ENCODE results near the gene RREB1.

RREB1 gene

DNA sequence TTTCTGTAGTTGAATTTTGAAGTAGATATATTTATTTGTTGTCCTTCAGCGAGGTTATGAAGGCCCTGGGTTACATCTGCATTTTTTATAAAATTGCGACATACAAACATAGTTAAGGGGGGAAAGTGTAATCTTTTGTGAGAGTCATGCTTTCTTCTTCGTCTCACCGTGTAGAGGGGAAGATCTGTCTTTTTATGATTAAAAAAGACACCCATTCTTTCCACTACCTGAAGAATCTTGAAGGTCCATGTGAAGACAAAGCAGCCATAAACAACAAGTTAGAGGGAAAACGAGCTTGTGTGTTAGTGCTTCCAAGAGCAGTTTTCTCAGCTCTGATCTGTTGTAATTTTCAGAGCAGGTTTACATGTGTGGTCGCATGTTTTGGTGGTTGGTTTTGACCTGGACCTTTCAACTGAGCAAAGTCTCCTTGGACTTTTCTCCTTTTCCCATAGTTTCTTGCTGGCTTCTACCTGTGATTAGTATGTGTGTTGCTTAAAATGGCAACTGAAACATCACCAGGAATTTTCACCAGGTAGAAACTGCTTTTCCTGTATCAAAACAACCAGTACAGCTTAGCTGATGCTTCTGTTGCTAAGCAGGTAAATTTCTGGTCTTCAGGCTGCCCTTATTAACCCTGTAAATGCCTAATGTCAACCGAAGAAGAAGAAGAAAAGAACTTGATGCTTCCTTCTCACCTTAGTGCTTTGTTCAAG lies 37.3 kb downstream of the RREB1 start:
- Histone ChIP-seq H3K27me3 (replicated peaks; ENCODE audit: control insufficient read depth, insufficient read depth, low read length, poor library complexity, severe bottlenecking) (no peaks in the 10 kb centered on the region), H3K27ac (ENCODE audit: insufficient read depth, low read length, poor library complexity, severe bottlenecking) (no peak overlapping the region), H3K9me3 (ENCODE audit: control insufficient read depth, low read length) (no peaks in the 10 kb centered on the region), H3K36me3 (ENCODE audit: control insufficient read depth, insufficient read depth, low read length) (no peaks in the 10 kb centered on the region), H3K4me1 (ENCODE audit: control insufficient read depth, insufficient read depth, low read length, poor library complexity, severe bottlenecking) (peaks cover 25% of the 10 kb centered on the region), H3K4me3 (ENCODE audit: insufficient read depth, low read depth, low read length, poor library complexity, severe bottlenecking) (no peak overlapping the region)
- no peak for DNase-seq

DNA sequence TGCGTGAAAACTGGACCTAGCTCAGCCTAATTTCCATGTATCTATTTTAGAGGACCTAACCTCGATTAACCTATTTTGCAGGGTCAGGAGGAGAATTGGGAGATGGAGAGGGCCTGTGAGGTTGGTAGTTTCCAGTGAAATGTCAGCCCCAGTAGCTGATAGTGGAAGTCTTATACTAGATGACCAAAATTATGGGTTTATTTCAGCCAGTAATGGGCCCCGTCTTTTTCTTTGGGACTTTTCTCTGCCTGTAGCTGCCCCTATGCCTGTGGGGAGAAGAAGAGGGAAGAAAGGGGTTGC lies 37.8 kb downstream of the RREB1 start:
- Histone ChIP-seq H3K4me1 (ENCODE audit: control insufficient read depth, insufficient read depth, low read length, poor library complexity, severe bottlenecking) (peaks cover 25% of the 10 kb centered on the region), H3K27ac (ENCODE audit: insufficient read depth, low read length, poor library complexity, severe bottlenecking) (no peak overlapping the region), H3K36me3 (ENCODE audit: control insufficient read depth, insufficient read depth, low read length) (no peaks in the 10 kb centered on the region), H3K27me3 (replicated peaks; ENCODE audit: control insufficient read depth, insufficient read depth, low read length, poor library complexity, severe bottlenecking) (no peaks in the 10 kb centered on the region), H3K4me3 (ENCODE audit: insufficient read depth, low read depth, low read length, poor library complexity, severe bottlenecking) (no peak overlapping the region), H3K9me3 (ENCODE audit: control insufficient read depth, low read length) (no peaks in the 10 kb centered on the region)
- DNase-seq, result no peak

DNA sequence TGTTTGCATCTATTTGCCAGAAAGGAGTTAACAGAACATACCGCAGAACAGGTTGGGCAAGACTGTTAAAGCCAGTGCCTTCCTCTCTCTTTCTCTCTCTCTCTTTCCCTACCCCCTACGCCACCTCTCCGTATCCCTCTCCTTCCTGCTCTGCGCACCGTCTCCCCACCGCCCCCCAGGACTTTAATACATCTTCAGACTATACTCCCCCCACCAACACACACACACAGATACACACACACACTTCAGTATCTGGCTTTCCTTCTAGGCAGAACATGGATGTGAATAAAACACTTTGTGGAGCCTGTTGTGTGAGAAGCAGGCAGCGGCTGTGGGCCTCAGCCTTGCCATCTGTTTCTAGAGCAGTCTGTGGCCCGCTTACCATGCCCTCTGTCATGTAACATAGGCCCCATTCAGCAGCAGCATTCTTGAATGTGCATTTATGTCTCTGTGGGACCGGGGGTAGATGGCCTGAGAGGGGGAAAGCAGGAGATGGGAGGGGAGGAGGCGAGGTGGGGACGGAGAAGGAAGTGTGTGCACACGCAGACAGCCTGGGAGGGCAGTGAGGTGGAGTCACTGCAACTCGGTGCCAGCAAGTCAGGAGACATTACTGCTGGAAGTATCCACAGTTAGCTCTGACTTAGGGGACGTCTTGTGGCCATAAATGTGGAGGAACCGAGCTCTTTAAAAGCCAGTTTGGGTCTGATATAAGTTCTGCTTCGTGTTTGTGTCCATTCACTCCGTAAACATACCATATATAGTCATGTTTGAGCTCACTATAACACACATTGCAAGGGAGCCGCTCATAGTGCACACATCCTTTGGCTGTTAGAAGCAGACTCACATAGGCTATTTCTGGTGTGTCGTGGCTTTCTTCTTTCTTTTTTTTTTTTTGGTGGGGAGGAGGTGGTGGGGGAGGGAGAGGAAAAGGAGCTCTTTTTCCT lies 38.4 kb downstream of the RREB1 start:
- Histone ChIP-seq H3K9me3 (ENCODE audit: control insufficient read depth, low read length) (no peaks in the 10 kb centered on the region), H3K36me3 (ENCODE audit: control insufficient read depth, insufficient read depth, low read length) (no peaks in the 10 kb centered on the region), H3K4me1 (ENCODE audit: control insufficient read depth, insufficient read depth, low read length, poor library complexity, severe bottlenecking) (peaks cover 25% of the 10 kb centered on the region), H3K4me3 (ENCODE audit: insufficient read depth, low read depth, low read length, poor library complexity, severe bottlenecking) (no peak overlapping the region), H3K27ac (ENCODE audit: insufficient read depth, low read length, poor library complexity, severe bottlenecking) (no peak overlapping the region), H3K27me3 (replicated peaks; ENCODE audit: control insufficient read depth, insufficient read depth, low read length, poor library complexity, severe bottlenecking) (no peaks in the 10 kb centered on the region)
- no peak for DNase-seq

- Histone ChIP-seq H3K4me3 (ENCODE audit: insufficient read depth, low read depth, low read length, poor library complexity, severe bottlenecking) (no peak overlapping the region), H3K9me3 (ENCODE audit: control insufficient read depth, low read length) (no peaks in the 10 kb centered on the region), H3K4me1 (ENCODE audit: control insufficient read depth, insufficient read depth, low read length, poor library complexity, severe bottlenecking) (peaks cover 19% of the 10 kb centered on the region), H3K36me3 (ENCODE audit: control insufficient read depth, insufficient read depth, low read length) (no peaks in the 10 kb centered on the region), H3K27me3 (replicated peaks; ENCODE audit: control insufficient read depth, insufficient read depth, low read length, poor library complexity, severe bottlenecking) (no peaks in the 10 kb centered on the region), H3K27ac (ENCODE audit: insufficient read depth, low read length, poor library complexity, severe bottlenecking) (no peak overlapping the region)
- DNase-seq, result no peak
Measured at GRCh38 chr6:7147051-7147671, 39.4 kb downstream of the RREB1 start.

DNA sequence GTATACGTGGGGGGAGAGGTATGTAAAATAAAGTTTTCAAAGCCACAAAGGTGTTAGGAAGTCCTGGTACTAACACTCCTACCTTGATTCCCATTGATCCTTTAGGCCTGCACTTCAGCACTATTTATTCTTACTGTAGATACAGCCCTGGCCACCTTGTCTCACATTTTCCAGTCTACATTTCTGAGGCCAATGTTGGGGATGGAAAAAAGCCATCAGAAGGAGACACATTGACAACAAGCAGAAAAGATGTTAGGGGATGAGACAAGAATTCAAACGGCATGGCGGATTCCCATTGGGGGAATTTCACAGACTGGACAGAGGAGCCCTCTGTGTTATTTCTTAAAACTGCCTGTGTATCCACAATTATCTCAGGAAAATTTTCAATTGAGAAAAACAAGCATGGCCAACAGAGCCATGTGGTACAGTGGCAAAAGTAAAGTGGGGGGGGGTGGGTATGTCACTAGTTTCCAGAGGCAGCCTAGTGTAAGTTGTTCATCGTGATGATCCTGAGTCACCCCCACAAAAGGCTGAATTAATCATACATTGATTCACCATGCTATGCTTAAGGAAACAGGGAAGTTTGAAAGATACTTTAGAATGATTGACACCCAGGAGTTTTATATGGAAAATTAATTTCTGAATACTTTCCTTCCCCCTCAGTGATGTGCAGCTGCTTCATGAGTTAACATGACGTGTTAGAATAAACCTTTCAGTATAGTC lies 40.5 kb downstream of the RREB1 start:
- DNase-seq, result no peak
- Histone ChIP-seq H3K9me3 (ENCODE audit: control insufficient read depth, low read length) (no peaks in the 10 kb centered on the region), H3K36me3 (ENCODE audit: control insufficient read depth, insufficient read depth, low read length) (no peaks in the 10 kb centered on the region), H3K4me3 (ENCODE audit: insufficient read depth, low read depth, low read length, poor library complexity, severe bottlenecking) (no peak overlapping the region), H3K27ac (ENCODE audit: insufficient read depth, low read length, poor library complexity, severe bottlenecking) (no peak overlapping the region), H3K27me3 (replicated peaks; ENCODE audit: control insufficient read depth, insufficient read depth, low read length, poor library complexity, severe bottlenecking) (no peaks in the 10 kb centered on the region), H3K4me1 (ENCODE audit: control insufficient read depth, insufficient read depth, low read length, poor library complexity, severe bottlenecking) (peaks cover 19% of the 10 kb centered on the region)

DNA sequence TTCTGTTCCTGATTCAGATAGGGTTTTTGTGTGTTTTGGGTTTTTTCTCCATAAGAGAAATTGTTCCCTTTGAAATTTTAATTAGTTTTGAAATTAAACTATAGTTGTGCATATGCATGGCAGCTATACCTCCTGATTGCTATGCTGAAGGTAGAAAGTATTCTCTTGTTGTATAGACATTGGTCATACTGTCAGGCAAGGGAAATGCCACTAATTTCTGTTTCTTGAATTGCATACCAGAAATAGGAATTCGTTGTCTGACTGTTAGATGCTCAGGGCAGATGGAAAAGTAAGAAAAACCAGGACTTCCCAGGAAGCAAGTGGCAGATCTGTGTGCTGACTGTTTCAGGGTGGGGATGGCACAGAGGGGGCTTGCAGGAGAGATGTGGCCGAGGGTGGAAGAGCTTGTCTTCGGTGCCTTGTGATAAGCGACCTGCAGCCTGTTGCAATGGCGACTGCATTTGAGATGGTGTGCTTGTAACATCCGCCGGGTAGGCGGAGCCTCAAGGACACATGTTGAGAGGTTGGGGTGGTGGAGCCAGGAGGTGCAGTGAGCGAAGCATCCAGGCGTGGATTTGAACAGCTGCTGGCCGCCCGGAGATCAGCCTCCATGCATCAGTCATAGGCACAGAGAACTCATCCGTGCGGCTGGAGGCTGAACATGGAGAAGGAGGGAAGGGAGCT lies 42.8 kb downstream of the RREB1 start:
- Histone ChIP-seq H3K9me3 (ENCODE audit: control insufficient read depth, low read length) (no peaks in the 10 kb centered on the region), H3K27ac (ENCODE audit: insufficient read depth, low read length, poor library complexity, severe bottlenecking) (no peak overlapping the region), H3K27me3 (replicated peaks; ENCODE audit: control insufficient read depth, insufficient read depth, low read length, poor library complexity, severe bottlenecking) (no peaks in the 10 kb centered on the region), H3K4me1 (ENCODE audit: control insufficient read depth, insufficient read depth, low read length, poor library complexity, severe bottlenecking) (peaks cover 31% of the 10 kb centered on the region), H3K36me3 (ENCODE audit: control insufficient read depth, insufficient read depth, low read length) (no peaks in the 10 kb centered on the region), H3K4me3 (ENCODE audit: insufficient read depth, low read depth, low read length, poor library complexity, severe bottlenecking) (no peak overlapping the region)
- DNase-seq, result no peak

DNA sequence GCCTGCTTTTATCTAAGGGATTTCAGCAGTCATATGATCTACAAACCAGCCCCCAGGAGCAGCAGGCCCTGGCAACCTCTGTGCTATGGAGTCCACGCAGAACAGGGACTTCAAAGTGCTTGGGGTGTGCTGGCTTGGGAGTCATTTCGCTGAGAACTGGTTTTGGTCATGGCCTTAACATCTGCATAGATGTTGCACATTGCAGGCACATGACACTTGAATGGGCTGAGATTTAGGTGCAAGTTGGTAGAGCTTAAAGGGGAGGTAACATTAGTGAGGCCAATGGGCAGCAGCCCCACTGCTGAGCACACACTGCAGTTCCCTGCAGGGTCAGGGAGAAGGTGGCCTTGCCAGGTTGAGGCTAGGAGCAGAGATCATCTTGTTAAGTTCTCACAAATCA lies 43.6 kb downstream of the RREB1 start:
- H3K4me3 ChIP-seq (ENCODE audit: insufficient read depth, low read depth, low read length, poor library complexity, severe bottlenecking), result no peak overlapping the region

DNA sequence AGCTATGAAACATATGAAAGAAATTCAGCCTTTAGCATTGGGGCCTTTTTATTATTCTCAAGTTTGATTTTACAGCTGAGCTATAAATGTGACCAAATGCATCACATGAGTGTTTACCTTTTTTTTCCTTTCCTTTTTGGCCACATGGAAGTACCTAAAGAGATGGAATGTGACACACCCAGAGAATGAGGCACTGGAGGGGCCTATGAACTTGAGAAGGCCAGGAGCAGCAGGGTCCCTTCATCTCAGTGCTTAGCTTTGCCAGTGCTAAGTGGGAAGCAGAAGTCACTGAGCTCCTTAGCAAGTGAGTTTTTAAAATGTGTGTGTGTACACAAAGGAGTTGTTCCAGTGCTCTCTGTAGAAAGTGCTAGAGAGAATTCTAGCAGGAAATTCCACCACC lies 44.7 kb downstream of the RREB1 start:
- Histone ChIP-seq H3K27ac (ENCODE audit: insufficient read depth, low read length, poor library complexity, severe bottlenecking) (no peak overlapping the region), H3K4me1 (ENCODE audit: control insufficient read depth, insufficient read depth, low read length, poor library complexity, severe bottlenecking) (peaks cover 12% of the 10 kb centered on the region)

More for the DNA sequence above, 43.6 kb downstream of the RREB1 start:
- Histone ChIP-seq H3K27me3 (replicated peaks; ENCODE audit: control insufficient read depth, insufficient read depth, low read length, poor library complexity, severe bottlenecking) (no peaks in the 10 kb centered on the region), H3K27ac (ENCODE audit: insufficient read depth, low read length, poor library complexity, severe bottlenecking) (no peak overlapping the region), H3K9me3 (ENCODE audit: control insufficient read depth, low read length) (no peaks in the 10 kb centered on the region), H3K36me3 (ENCODE audit: control insufficient read depth, insufficient read depth, low read length) (no peaks in the 10 kb centered on the region), H3K4me1 (ENCODE audit: control insufficient read depth, insufficient read depth, low read length, poor library complexity, severe bottlenecking) (peaks cover 22% of the 10 kb centered on the region)
- no peak for DNase-seq

GRCh38 chr6:7153789-7154188 lies 46.0 kb downstream of the RREB1 start:
- no peak for DNase-seq
- Histone ChIP-seq H3K9me3 (ENCODE audit: control insufficient read depth, low read length) (no peaks in the 10 kb centered on the region), H3K27ac (ENCODE audit: insufficient read depth, low read length, poor library complexity, severe bottlenecking) (no peak overlapping the region), H3K27me3 (replicated peaks; ENCODE audit: control insufficient read depth, insufficient read depth, low read length, poor library complexity, severe bottlenecking) (no peaks in the 10 kb centered on the region), H3K4me1 (ENCODE audit: control insufficient read depth, insufficient read depth, low read length, poor library complexity, severe bottlenecking) (peaks cover 12% of the 10 kb centered on the region), H3K4me3 (ENCODE audit: insufficient read depth, low read depth, low read length, poor library complexity, severe bottlenecking) (no peak overlapping the region), H3K36me3 (ENCODE audit: control insufficient read depth, insufficient read depth, low read length) (no peaks in the 10 kb centered on the region)

More for the DNA sequence above, 44.7 kb downstream of the RREB1 start:
- Histone ChIP-seq H3K9me3 (ENCODE audit: control insufficient read depth, low read length) (no peaks in the 10 kb centered on the region), H3K4me3 (ENCODE audit: insufficient read depth, low read depth, low read length, poor library complexity, severe bottlenecking) (no peak overlapping the region), H3K36me3 (ENCODE audit: control insufficient read depth, insufficient read depth, low read length) (no peaks in the 10 kb centered on the region), H3K27me3 (replicated peaks; ENCODE audit: control insufficient read depth, insufficient read depth, low read length, poor library complexity, severe bottlenecking) (no peaks in the 10 kb centered on the region)
- DNase-seq, result no peak

Measured in effector memory CD4-positive, alpha-beta T cell (primary cell).